ENCODE results near the gene HDAC11.

GRCh38 chr3:13475871-13476590 lies 4.1 kb upstream of the HDAC11 start:
- TF ChIP-seq EZH2 (optimal IDR thresholded peaks at IDR 0.05; ENCODE audit: low read depth, low read length) (no peak), CTCF (IDR thresholded peaks at IDR 0.05; ENCODE audit: low read length) (no peak), EZH2phosphoT487 (IDR thresholded peaks at IDR 0.05; ENCODE audit: low read length) (no peak)

Data from MM.1S (cell line).